ENCODE data around the gene PRDM16.

GRCh38 chr1:3065797-3066196, 3.2 kb upstream of the PRDM16 start:
- TF ChIP-seq CTCF (IDR thresholded peaks at IDR 0.05) (no peak), POLR2A (IDR thresholded peaks at IDR 0.05) (no peak)
